ENCODE data around the gene TTBK2.

Gene TTBK2

GRCh38 chr15:42802168-42802567 is 118.4 kb downstream of the TTBK2 start:
- DNase-seq (ENCODE audit: low spot score): no peak
- no peak for TF ChIP-seq CTCF (IDR thresholded peaks at IDR 0.05; ENCODE audit: extremely low read depth, missing control alignments)

GRCh38 chr15:42800731-42801474 is 119.7 kb downstream of the TTBK2 start:
- DNase-seq (ENCODE audit: low spot score): no peak
- no peak for TF ChIP-seq CTCF (IDR thresholded peaks at IDR 0.05; ENCODE audit: extremely low read depth, missing control alignments)

- DNase-seq (ENCODE audit: low spot score): no peak
- no peak for TF ChIP-seq CTCF (IDR thresholded peaks at IDR 0.05; ENCODE audit: extremely low read depth, missing control alignments)
Measured at GRCh38 chr15:42798802-42799201, 121.8 kb downstream of the TTBK2 start.

GRCh38 chr15:42796955-42797782 is 123.4 kb downstream of the TTBK2 start:
- no peak for DNase-seq (ENCODE audit: low spot score)
- no peak for TF ChIP-seq CTCF (IDR thresholded peaks at IDR 0.05; ENCODE audit: extremely low read depth, missing control alignments)

- DNase-seq (ENCODE audit: low spot score): no peak
Measured at GRCh38 chr15:42788725-42789124, 131.9 kb downstream of the TTBK2 start.

GRCh38 chr15:42786978-42787377 is 133.6 kb downstream of the TTBK2 start:
- DNase-seq (ENCODE audit: low spot score): no peak
- TF ChIP-seq CTCF (IDR thresholded peaks at IDR 0.05; ENCODE audit: extremely low read depth, missing control alignments): no peak

More at GRCh38 chr15:42788725-42789124, 131.9 kb downstream of the TTBK2 start:
- TF ChIP-seq CTCF (IDR thresholded peaks at IDR 0.05; ENCODE audit: extremely low read depth, missing control alignments): no peak

- TF ChIP-seq CTCF (IDR thresholded peaks at IDR 0.05; ENCODE audit: extremely low read depth, missing control alignments): no peak
- no peak for DNase-seq (ENCODE audit: low spot score)
Measured at GRCh38 chr15:42785569-42785968, 135.0 kb downstream of the TTBK2 start.
